Stimulated activated CD4-positive, alpha-beta T cell treated with anti-CD3 and anti-CD28 coated beads, Interleukin-15, amount 100 ng/mL, for 24 hours (primary cell): Measurements from ENCODE around the gene ANKRD60.

ENCODE experiments used
- DNase-seq: peaks from one replicate; pipeline ENCODE4 v3.0.0-alpha.2; 2020

ANKRD60 gene

GRCh38 chr20:58218665-58219341, 9.7 kb downstream of the ANKRD60 start:
- no peak for DNase-seq

GRCh38 chr20:58216334-58216733, 12.1 kb downstream of the ANKRD60 start:
- no peak for DNase-seq

- no peak for DNase-seq
These were observed 13.3 kb downstream of the ANKRD60 start for GRCh38 chr20:58215116-58215515.

GRCh38 chr20:58214310-58214709, 14.1 kb downstream of the ANKRD60 start:
- no peak for DNase-seq

GRCh38 chr20:58213716-58214115, 14.7 kb downstream of the ANKRD60 start:
- no peak for DNase-seq

GRCh38 chr20:58213121-58213520, 15.3 kb downstream of the ANKRD60 start:
- no peak for DNase-seq

GRCh38 chr20:58212636-58213035, 15.8 kb downstream of the ANKRD60 start:
- DNase-seq, result no peak

- no peak for DNase-seq
These were observed 18.1 kb downstream of the ANKRD60 start for GRCh38 chr20:58210398-58210747.

- peak; percentile 91 for DNase-seq
These were observed 18.6 kb downstream of the ANKRD60 start for GRCh38 chr20:58209652-58210397.

GRCh38 chr20:58208944-58209343, 19.5 kb downstream of the ANKRD60 start:
- DNase-seq, result no peak

GRCh38 chr20:58205850-58206249, 22.6 kb downstream of the ANKRD60 start:
- no peak for DNase-seq

GRCh38 chr20:58202044-58202443, 26.4 kb downstream of the ANKRD60 start:
- no peak for DNase-seq

GRCh38 chr20:58201616-58202015, 26.8 kb downstream of the ANKRD60 start:
- DNase-seq, result no peak

- no peak for DNase-seq
These were observed 29.0 kb downstream of the ANKRD60 start for GRCh38 chr20:58199469-58199868.

GRCh38 chr20:58198901-58199355, 29.5 kb downstream of the ANKRD60 start:
- no peak for DNase-seq

- no peak for DNase-seq
These were observed 30.1 kb downstream of the ANKRD60 start for GRCh38 chr20:58198384-58198783.

GRCh38 chr20:58197185-58197469, 31.3 kb downstream of the ANKRD60 start:
- no peak for DNase-seq

- DNase-seq, result no peak
These were observed 31.9 kb downstream of the ANKRD60 start for GRCh38 chr20:58196402-58197184.

GRCh38 chr20:58195047-58195446, 33.4 kb downstream of the ANKRD60 start:
- DNase-seq, result no peak

- DNase-seq, result no peak
These were observed 34.2 kb downstream of the ANKRD60 start for GRCh38 chr20:58194175-58194791.

GRCh38 chr20:58192567-58192966, 35.9 kb downstream of the ANKRD60 start:
- peak; percentile 51 for DNase-seq

GRCh38 chr20:58192065-58192464, 36.4 kb downstream of the ANKRD60 start:
- no peak for DNase-seq

GRCh38 chr20:58188527-58188926, 39.9 kb downstream of the ANKRD60 start:
- no peak for DNase-seq

- no peak for DNase-seq
These were observed 43.5 kb downstream of the ANKRD60 start for GRCh38 chr20:58184984-58185383.
